HepG2 (cell line): ENCODE measurements around the gene FABP1. TPM values are rescaled to one million over a fixed set of nuclear protein-coding genes. Genes with fewer than 3 reads are reported as not detected.
A peak's percentile ranks its signal among the peaks of the same experiment; 100 is the strongest.

ENCODE experiments used
- CENPT ChIP-seq: sonication (generic); formaldehyde crosslinking; IDR thresholded peaks from 2 replicates; pipeline ENCODE4 v1.8.0; 2022; ENCODE audit warnings: low read depth, mild to moderate bottlenecking, moderate library complexity, missing genetic modification reagents
- NAIF1 ChIP-seq: sonication (generic); formaldehyde crosslinking; IDR thresholded peaks from 2 replicates; pipeline ENCODE4 v1.5.0; 2020; ENCODE audit warnings: mild to moderate bottlenecking, missing genetic modification reagents, borderline replicate concordance
- PHB2 ChIP-seq: fragments of 450-650 bp; IDR thresholded peaks from 2 replicates; pipeline ENCODE4 v1.6.1; 2018; ENCODE audit not compliant: partially characterized antibody
- POGZ ChIP-seq: sonication (generic); formaldehyde crosslinking; IDR thresholded peaks from 2 replicates; pipeline ENCODE4 v1.4.0; 2020; ENCODE audit warnings: mild to moderate bottlenecking, missing genetic modification reagents
- SALL1 ChIP-seq: sonication (generic); formaldehyde crosslinking; IDR thresholded peaks from 2 replicates; pipeline ENCODE4 v1.8.0; 2022; ENCODE audit warnings: mild to moderate bottlenecking, missing genetic modification reagents
- SOX13 ChIP-seq, 3 experiments: fragments of 450-650 bp in 1 of 3; sonication (generic) in 1 of 3; formaldehyde crosslinking in 1 of 3; IDR thresholded peaks in 2 of 3; conservative IDR thresholded peaks in 1 of 3; 2 replicates each; pipeline versions ENCODE4 v1.5.0 to v1.6.1; 2016 to 2020; ENCODE audit warnings: antibody characterized with exemption in 1 of 3, mild to moderate bottlenecking in 1 of 3, missing compliant biosample characterization in 1 of 3, missing genetic modification reagents in 1 of 3, moderate library complexity in 1 of 3
- SP4 ChIP-seq: sonication (generic); formaldehyde crosslinking; IDR thresholded peaks from 2 replicates; pipeline ENCODE4 v1.8.1; 2023; ENCODE audit warnings: mild to moderate bottlenecking, missing genetic modification reagents
- TGIF2 ChIP-seq: IDR thresholded peaks from 2 replicates; pipeline ENCODE4 v1.6.1; 2016; ENCODE audit warnings: control low read depth, missing compliant biosample characterization
- U2AF1 ChIP-seq: fragments of 200-400 bp; formaldehyde crosslinking; optimal IDR thresholded peaks from 2 replicates; pipeline ENCODE3; 2017; ENCODE audit warnings: mild to moderate bottlenecking, low read depth, low read length
- WIZ ChIP-seq: sonication (generic); formaldehyde crosslinking; IDR thresholded peaks from 2 replicates; pipeline ENCODE4 v1.5.1; 2020; ENCODE audit warnings: mild to moderate bottlenecking, missing genetic modification reagents
- ZNF205 ChIP-seq: IDR thresholded peaks from 2 replicates; pipeline ENCODE4 v1.6.1; 2018; ENCODE audit warnings: missing biosample characterization, missing genetic modification reagents
- ZNF207 ChIP-seq: fragments of 450-650 bp; IDR thresholded peaks from 2 replicates; pipeline ENCODE4 v1.6.1; 2016; ENCODE audit warnings: antibody characterized with exemption, borderline replicate concordance
- ZNF251 ChIP-seq: sonication (generic); formaldehyde crosslinking; IDR thresholded peaks from 2 replicates; pipeline ENCODE4 v1.9.0; 2021; ENCODE audit warnings: mild to moderate bottlenecking, missing genetic modification reagents
- ZNF546 ChIP-seq: sonication (generic); formaldehyde crosslinking; conservative IDR thresholded peaks from 2 replicates; pipeline ENCODE4 v1.8.1; 2023; ENCODE audit warnings: mild to moderate bottlenecking, missing genetic modification reagents
- ZNF777 ChIP-seq: sonication (generic); formaldehyde crosslinking; IDR thresholded peaks from 2 replicates; pipeline ENCODE4 v1.4.0; 2020; ENCODE audit warnings: missing genetic modification reagents
- polyA plus RNA-seq, 8 experiments: library from polyadenylated mRNA; depleted of rRNA in 3 of 8; stranded (reverse) in 7 of 8; unstranded in 1 of 8; fragments of >200 nt; fragmentation: Illumina TruSeq in 4 of 8; extraction: Trizol in 4 of 8; gene quantifications; 2 replicates each; pipeline versions ENCODE4 v1.2.1 to v1.2.3, GENCODE V29; 2011 to 2016; ENCODE audit warnings: low read depth in 4 of 8, missing spikeins in 1 of 8, mixed read lengths in 1 of 8; ENCODE audit not compliant: insufficient read depth in 1 of 8
- total RNA-seq, 5 experiments: library from RNA; depleted of rRNA; stranded (reverse); fragments of >200 nt; fragmentation: Illumina TruSeq; extraction: Trizol; gene quantifications; 2 replicates each; pipeline ENCODE4 v1.2.3, GENCODE V29; 2016; ENCODE audit warnings: low read depth in 1 of 5
- TF ChIP-seq, protein P1 (sequence below): sonication (generic); formaldehyde crosslinking; IDR thresholded peaks from 2 replicates; pipeline ENCODE4 v1.8.0; 2022; ENCODE audit warnings: mild to moderate bottlenecking, missing genetic modification reagents, moderate library complexity
- TF ChIP-seq, protein P2 (sequence below): sonication (generic); formaldehyde crosslinking; conservative IDR thresholded peaks from 2 replicates; pipeline ENCODE4 v1.4.0; 2020; ENCODE audit warnings: mild to moderate bottlenecking, missing genetic modification reagents, moderate library complexity
- TF ChIP-seq, protein P3 (sequence below): sonication (generic); formaldehyde crosslinking; IDR thresholded peaks from 2 replicates; pipeline ENCODE4 v1.4.0; 2020; ENCODE audit warnings: missing genetic modification reagents

FABP1 gene
- total and polyA plus RNA-seq, 2 of the 13 experiments (the other 11 are each of a cell fraction or from before 2014, with no cell fraction given) = 644 to 1,608 TPM

DNA sequence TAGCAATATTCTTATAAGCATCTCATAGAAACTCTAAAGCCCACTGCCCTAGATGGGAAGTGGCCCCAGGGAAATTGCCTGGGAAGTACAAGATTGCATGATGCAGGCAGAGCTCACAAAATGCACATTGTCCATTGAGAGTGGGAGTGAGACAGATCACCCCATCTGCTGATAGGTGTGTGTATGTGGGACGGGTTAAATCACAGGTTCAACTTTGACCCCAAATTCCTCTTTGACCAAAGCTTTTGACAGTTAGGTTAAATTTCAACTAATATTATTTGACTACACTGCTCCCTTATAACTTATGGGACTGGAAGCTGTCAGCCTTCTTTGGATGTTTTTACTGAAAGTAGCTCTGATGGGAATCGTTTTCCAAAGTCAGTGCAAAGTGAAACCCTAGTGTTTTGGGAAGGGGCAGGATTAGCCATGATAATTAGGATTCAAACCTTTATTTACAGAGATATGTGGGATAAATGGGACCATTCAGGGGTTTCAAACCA, 11.4 kb upstream of the FABP1 start (continued):
- TF ChIP-seq ZNF207 = no peak
- TF ChIP-seq, protein P1, sequence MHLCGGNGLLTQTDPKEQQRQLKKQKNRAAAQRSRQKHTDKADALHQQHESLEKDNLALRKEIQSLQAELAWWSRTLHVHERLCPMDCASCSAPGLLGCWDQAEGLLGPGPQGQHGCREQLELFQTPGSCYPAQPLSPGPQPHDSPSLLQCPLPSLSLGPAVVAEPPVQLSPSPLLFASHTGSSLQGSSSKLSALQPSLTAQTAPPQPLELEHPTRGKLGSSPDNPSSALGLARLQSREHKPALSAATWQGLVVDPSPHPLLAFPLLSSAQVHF (CRISPR knock-in tag) = no peak
- TF ChIP-seq, protein P2, sequence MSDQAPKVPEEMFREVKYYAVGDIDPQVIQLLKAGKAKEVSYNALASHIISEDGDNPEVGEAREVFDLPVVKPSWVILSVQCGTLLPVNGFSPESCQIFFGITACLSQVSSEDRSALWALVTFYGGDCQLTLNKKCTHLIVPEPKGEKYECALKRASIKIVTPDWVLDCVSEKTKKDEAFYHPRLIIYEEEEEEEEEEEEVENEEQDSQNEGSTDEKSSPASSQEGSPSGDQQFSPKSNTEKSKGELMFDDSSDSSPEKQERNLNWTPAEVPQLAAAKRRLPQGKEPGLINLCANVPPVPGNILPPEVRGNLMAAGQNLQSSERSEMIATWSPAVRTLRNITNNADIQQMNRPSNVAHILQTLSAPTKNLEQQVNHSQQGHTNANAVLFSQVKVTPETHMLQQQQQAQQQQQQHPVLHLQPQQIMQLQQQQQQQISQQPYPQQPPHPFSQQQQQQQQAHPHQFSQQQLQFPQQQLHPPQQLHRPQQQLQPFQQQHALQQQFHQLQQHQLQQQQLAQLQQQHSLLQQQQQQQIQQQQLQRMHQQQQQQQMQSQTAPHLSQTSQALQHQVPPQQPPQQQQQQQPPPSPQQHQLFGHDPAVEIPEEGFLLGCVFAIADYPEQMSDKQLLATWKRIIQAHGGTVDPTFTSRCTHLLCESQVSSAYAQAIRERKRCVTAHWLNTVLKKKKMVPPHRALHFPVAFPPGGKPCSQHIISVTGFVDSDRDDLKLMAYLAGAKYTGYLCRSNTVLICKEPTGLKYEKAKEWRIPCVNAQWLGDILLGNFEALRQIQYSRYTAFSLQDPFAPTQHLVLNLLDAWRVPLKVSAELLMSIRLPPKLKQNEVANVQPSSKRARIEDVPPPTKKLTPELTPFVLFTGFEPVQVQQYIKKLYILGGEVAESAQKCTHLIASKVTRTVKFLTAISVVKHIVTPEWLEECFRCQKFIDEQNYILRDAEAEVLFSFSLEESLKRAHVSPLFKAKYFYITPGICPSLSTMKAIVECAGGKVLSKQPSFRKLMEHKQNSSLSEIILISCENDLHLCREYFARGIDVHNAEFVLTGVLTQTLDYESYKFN (CRISPR knock-in tag) = peak; percentile 98
- TF ChIP-seq ZNF205 (CRISPR knock-in tag) = peak; percentile 76; the same call in 1 of the 2 replicates
- no peak for TF ChIP-seq ZNF777
- no peak for TF ChIP-seq CENPT
- no peak for TF ChIP-seq SP4 (CRISPR knock-in tag)
- peak; percentile 95 for TF ChIP-seq SALL1 (CRISPR knock-in tag)
- TF ChIP-seq, protein P3, sequence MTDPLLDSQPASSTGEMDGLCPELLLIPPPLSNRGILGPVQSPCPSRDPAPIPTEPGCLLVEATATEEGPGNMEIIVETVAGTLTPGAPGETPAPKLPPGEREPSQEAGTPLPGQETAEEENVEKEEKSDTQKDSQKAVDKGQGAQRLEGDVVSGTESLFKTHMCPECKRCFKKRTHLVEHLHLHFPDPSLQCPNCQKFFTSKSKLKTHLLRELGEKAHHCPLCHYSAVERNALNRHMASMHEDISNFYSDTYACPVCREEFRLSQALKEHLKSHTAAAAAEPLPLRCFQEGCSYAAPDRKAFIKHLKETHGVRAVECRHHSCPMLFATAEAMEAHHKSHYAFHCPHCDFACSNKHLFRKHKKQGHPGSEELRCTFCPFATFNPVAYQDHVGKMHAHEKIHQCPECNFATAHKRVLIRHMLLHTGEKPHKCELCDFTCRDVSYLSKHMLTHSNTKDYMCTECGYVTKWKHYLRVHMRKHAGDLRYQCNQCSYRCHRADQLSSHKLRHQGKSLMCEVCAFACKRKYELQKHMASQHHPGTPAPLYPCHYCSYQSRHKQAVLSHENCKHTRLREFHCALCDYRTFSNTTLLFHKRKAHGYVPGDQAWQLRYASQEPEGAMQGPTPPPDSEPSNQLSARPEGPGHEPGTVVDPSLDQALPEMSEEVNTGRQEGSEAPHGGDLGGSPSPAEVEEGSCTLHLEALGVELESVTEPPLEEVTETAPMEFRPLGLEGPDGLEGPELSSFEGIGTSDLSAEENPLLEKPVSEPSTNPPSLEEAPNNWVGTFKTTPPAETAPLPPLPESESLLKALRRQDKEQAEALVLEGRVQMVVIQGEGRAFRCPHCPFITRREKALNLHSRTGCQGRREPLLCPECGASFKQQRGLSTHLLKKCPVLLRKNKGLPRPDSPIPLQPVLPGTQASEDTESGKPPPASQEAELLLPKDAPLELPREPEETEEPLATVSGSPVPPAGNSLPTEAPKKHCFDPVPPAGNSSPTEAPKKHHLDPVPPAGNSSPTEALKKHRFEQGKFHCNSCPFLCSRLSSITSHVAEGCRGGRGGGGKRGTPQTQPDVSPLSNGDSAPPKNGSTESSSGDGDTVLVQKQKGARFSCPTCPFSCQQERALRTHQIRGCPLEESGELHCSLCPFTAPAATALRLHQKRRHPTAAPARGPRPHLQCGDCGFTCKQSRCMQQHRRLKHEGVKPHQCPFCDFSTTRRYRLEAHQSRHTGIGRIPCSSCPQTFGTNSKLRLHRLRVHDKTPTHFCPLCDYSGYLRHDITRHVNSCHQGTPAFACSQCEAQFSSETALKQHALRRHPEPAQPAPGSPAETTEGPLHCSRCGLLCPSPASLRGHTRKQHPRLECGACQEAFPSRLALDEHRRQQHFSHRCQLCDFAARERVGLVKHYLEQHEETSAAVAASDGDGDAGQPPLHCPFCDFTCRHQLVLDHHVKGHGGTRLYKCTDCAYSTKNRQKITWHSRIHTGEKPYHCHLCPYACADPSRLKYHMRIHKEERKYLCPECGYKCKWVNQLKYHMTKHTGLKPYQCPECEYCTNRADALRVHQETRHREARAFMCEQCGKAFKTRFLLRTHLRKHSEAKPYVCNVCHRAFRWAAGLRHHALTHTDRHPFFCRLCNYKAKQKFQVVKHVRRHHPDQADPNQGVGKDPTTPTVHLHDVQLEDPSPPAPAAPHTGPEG (CRISPR knock-in tag) = no peak
- no peak for TF ChIP-seq PHB2
- TF ChIP-seq ZNF251 (CRISPR knock-in tag) = no peak
- TF ChIP-seq WIZ (CRISPR knock-in tag) = no peak
- no peak for TF ChIP-seq NAIF1 (CRISPR knock-in tag)
- peak; percentile 75; the same call in 1 of the 2 replicates for TF ChIP-seq POGZ
- TF ChIP-seq ZNF546 (CRISPR knock-in tag) = no peak
- peak; percentile 91 for TF ChIP-seq TGIF2 (CRISPR knock-in tag)
- TF ChIP-seq U2AF1 = no peak
- TF ChIP-seq SOX13 (IDR thresholded peaks at IDR 0.05) = peak; percentile 71; the same call in 1 of the 2 replicates
- TF ChIP-seq SOX13 (CRISPR knock-in tag; conservative IDR thresholded peaks at IDR 0.05 in 1 of 2, IDR thresholded peaks at IDR 0.05 in 1 of 2) = peak in 1 of 2 experiments; percentile 94; a peak in 2 of 4 replicates
